GM21723 (cell line): Measurements from ENCODE around the gene PHACTR1.
"Not testable (repeated sequence)": the region's sequence is repeated elsewhere in the genome, so short reads cannot be mapped to it uniquely, and the experiment has no call there.

ENCODE experiments used
- ATAC-seq: cut with Tn5 transposase; IDR thresholded peaks from one replicate; pipeline ENCODE4 v1.9.1; 2021; ENCODE audit warnings: mild to moderate bottlenecking, moderate library complexity; ENCODE audit not compliant: unreplicated experiment

Gene PHACTR1

DNA sequence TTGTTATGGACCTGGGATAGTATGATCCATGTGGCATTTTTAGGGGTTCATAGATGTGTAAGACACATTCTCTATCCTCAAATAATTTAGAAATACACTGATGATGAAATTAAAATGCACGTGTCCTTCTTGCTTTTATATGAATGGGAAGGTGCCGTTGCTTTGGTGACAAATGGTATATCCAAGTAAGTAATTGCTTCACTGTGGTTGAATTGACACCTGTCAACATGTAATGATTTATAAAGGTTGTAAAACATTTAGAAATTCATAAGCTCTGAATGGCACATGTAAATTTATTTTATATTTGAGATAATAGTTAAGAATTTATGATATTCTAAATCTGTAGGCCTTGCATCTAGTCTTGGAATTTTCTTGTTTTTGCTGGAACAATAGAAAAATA is 227.0 kb downstream of the PHACTR1 start:
- no peak for ATAC-seq

DNA sequence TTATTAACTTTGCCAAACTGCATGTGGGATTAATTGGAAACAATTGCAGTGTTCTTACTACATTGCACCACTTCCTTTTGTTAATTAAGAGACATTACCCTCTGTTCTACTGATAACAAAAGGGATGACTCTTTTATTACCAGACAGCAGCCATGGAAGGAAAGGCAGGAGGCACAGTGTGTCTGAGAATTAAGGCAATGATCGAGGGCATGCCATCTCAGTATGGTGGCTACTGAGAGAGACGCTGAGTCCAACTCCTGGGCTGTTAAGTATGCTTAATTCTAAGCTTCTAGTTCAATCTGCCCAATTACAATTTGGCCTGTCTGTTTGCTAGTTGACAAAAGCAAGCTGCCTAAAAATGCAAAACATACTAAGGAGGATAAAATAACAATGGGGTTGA is 227.4 kb downstream of the PHACTR1 start:
- no peak for ATAC-seq

DNA sequence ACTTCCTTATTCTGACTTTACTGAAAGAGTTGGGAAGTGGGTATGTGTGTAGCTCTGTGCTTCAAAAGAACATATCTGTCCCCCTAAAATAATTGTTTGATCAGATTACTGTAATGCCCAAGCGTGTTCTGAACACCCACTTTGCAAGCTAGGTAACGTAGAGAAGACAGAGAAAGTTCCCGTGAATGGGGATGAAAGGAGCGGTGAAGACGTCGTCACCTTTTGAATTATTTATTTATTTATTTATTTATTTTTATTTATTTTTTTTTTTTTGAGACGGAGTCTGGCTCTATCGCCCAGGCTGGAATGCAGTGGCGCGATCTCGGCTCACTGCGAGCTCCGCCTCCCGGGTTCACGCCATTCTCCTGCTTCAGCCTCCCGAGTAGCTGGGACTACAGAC is 228.0 kb downstream of the PHACTR1 start:
- ATAC-seq, result not testable (repeated sequence)

DNA sequence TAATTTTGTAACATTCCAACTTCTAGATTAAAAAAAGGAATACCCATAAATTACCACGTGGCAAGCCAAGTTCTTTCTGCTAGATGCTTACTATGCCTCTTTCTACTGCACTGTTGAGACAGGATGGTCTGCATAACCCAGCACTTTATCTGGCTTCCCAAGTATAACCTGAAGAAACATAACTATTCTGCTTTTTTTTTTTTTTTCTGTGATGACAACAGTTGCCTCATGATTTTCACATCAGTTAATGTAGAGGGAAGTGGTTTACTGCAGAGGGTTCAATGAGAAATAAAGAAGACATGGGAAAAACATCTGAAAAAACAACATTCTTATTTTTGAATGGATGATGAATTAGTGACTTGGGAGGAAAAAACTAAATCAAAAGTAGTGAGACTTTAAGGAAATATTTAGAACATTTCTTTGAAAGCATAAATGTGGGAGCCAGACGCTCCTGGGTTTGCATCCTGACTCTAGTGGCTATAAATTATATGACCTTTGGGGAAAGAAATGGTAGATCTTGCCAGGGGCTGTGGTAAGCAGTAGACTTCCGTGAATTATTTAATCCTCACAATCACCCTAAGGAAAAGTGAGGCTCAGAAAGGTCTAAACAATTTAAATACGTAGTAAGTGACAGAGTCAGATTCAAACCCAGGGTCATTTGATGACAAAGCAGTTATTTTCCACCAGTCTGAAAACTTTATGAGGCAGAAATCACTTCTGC is 230.7 kb downstream of the PHACTR1 start:
- ATAC-seq, result no peak

DNA sequence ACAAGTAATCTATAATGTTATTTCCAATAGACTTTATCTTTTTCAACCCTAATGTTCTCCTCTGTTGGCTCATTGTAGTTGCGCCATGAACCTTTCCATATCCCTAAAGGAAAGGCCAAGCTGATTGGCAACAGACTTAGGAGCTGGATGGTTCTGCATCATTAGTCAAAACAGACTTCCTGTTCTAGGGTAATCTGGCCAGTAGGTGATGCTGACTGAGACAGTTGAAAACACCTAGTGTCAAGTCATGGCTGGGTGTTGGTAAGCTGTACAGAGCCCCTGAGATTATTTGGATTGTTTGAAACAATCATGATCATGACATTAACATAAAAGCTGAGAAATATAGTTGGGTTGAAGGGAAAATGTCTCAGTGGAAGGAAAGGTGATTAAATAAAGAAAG is 231.4 kb downstream of the PHACTR1 start:
- ATAC-seq, result no peak

DNA sequence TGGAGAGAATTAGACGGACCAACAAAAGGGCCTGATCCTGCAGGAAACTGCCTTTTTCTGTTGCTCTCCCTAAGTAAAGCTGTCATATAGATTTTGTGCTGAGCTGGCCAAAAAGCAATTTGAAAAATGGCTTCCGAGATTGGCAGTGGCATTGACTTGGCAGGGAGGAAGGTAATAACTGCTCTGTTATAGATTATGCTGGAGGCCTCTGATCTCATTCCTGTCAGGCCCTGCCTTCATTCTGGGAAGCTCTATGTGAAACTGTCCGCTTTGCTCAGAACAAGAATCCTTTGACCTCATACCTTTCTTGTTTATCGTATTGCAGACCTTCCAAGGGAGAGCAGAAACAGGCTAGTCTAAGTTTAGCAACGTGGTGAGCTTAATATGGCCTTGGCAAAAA is 234.4 kb downstream of the PHACTR1 start:
- ATAC-seq, result no peak

DNA sequence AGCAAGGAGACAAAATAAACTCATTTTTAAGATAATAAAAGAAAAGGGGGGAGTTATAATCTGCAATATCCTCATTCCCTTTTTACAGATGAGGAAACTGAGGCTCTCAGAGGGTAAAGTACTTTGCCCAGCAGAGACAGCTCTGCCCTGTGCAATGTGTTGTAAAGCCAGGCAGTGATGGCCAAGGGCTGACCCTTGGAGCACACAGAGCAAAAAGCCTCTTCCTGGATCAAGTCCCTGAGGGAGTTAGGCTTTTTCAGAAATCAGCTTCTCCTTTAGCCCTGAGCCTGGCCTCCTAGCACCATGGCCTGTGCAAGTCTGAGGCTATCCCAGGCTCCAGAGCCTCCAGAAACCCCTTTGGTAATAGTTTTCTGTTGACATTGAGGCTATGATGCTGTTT is 234.8 kb downstream of the PHACTR1 start:
- ATAC-seq, result no peak

DNA sequence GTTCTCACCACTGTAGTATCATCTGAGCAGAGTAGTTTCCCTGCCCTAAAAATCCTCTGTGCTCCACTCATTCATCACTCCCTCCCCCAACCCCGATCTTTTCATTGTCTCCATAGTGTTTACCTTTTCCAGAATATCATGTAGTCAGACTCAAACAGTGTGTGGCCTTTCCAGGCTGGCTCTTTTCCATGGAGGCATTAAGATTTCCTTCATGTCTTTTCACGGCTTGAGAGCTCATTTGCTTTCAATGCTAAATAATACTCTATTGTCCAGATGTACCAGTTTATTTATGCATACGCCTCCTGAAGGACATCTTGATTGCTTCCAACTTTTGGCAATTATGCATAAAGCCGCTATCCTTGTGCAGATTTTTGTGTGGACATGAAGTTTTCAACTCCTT is 235.8 kb downstream of the PHACTR1 start:
- no peak for ATAC-seq

DNA sequence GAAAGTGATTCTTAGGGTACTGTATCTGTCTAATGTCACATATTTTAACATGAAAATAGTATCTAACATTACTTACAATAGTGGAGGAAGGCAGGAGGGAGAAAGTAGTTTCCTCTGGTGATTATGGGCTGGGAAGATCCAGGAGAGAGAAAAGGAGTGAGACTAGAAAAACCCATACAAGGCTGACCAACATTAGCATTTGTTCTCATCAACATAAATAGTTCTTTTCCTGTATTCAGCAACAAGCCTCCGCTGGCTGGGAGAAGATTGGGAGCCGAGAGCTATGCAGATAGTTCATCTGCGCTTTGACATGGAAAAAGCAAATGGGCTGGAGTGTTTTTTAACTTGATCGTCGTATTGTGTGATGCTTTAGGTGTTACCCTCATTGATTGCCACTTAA is 239.4 kb downstream of the PHACTR1 start:
- no peak for ATAC-seq

DNA sequence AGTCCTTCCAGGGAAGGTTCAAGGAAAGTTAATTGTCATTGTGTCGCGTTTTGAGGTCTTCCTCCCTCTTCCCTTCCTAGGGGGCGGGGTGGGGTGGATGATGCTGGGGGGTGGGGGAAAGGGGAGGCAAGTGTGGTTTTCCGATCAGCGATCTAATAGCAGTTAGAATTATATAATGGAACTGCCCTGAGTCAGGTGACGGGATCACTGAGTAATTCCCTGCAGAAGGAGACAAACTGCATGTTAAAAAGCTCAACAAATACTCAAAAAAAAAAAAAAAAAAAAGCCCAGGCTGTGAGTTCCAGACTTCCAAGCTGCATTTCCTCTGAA is 240.4 kb downstream of the PHACTR1 start:
- no peak for ATAC-seq

DNA sequence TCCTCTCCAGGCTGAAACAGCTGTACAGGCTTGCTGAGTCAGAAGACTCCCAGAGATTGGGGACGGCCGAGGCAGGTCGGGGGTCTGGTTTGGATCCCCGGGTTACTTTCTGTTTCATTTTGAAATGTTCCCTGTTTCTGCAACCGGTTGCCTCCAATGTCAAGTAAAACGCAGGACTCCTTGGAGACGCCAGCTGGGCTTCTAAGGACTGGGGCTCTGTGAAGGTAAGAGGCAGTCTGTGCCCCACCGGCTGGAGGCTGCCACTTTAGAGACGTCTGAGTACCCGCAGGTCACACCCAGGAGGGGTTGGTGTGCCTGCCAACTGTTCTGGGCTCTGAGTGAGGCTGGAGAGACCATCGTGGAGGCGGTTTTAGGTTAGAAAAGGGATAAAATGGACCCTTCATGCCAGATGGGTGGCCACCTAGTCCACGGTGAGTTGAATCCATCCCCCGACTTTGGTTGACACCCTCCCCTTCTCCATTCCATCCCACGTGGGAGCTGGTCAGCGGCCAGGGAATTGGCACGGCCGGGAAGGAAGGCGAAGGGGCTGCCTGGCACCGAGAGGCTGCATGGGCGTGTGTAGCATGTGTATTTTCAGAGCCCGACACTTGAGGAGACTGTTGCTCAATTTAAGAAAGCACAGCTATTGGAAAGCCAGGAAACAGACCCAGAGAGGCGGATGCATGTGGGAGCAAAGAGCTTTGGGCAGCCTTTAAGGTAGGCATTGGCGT is 240.9 kb downstream of the PHACTR1 start:
- no peak for ATAC-seq

DNA sequence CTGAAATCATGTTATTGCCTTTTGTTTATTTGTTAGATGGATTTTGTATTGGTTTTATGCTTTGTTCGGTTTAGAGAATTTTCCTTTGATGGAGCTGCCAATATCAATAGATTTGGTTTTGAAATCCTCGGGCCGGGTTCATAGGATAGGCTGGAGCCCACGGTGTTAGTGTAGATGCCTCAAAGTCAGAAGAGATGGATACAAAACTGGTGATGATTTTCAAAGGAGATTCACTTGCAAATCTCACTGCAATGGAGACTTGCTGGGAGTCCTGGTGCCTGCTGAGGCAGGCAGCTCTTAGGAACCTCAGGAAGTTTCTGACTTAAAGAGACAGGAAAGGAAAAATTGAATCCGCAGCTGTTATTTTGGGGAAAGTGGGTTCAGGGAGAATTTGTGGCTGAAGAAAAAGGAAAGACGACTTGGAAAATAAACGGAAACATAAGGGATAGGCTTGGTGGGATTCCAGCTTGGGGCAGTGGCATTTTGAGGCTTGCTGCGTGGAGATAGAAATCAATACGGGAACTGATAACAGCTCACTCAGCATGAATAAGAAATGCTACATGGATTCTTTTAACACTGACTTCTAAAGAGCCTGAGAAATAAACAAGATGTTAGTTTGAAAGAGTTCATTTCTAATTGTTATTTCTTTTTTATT is 241.6 kb downstream of the PHACTR1 start:
- ATAC-seq, result no peak

DNA sequence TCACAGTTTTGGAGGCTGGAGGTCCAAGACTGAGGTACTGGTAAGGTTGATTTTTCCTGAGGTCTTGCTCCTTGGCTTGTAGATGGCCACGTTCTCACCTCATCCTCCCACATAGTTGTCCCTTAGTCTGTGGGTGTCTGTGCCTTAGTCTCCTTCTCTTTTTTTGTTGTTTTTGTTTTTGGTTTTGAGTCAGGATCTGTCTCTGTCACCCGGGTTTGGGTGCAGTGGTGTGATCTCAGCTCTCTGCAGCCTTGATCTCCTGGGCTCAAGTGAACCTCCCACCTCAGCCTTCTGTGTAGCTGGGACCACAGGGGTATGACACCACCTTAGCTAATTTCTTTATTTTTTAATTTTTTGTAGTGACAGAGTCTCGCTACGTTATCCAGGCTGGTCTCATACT is 245.2 kb downstream of the PHACTR1 start:
- ATAC-seq, result no peak

DNA sequence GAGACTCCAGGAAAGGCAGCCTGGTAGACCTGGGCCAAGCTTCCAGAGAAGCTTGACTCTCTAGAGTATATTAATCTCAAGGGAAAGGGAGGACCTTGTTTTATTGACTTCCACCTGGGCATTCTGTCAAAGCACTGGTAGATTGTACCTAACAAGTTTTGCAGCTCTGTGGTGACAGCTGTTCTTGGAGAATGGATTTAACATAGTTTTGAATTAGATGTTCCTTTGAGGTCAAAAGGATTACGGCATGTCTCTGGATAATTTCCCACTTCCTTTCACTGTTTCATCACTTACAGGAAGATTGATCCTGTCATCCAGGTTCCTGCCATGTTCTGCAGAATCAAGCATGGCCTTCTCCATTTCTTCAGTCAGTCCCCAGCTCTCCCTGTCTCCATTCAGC is 246.0 kb downstream of the PHACTR1 start:
- no peak for ATAC-seq

DNA sequence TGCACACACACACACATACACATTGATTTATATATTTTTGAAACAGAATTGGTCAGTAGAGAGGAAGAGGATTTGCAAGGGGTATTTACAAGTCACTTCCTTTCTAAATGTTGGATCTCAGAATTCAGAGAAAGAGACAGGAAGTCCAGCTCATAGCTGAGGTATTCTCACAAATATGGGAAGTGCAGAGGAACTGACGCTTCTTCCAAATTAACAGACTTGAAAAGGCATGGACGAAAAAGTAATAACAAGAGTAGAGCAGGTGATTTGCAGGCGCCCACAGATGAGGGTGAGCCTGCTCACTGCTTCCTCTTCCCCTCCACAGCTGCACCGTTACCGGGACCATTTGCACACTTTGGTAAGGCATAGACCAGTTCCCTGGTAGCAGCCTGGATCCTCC is 246.4 kb downstream of the PHACTR1 start:
- ATAC-seq, result no peak

DNA sequence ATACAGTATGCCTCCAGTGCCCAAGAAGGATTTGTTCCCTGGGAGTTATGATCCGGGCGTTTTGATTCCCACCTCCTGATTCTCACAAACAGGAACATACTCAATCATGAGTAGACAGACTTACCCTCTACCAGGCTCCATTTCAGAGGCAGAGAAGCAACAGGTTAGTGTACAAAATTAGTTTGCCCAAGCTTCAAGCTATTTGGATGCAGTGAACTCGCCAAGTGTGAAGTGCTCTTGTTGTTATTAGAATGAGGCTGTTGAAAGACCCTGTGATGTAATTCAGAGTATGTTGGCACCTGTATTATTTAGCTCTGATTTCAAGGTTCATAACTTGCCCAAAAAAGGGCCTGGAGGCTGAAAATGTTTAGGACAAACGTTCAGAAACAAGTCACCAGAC is 247.0 kb downstream of the PHACTR1 start:
- no peak for ATAC-seq

DNA sequence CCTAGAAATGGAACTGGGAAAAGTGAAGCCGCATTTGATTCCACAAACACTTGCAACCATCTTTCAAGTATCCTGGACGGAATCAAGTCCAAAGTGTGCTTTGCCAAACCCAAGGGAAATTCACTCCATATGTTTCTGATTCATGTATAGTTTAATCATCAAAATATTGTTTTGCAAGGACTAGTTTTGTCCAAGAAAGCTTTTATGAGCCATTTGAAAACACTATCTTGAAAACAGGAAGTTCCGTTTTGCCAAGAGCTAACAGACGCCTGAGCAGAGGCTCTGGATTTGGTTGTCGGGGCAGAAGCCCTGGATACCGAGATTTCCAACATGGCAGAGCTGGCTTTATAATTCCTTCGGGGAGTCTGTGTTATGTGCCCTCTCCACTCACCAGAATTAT is 251.1 kb downstream of the PHACTR1 start:
- ATAC-seq, result no peak

DNA sequence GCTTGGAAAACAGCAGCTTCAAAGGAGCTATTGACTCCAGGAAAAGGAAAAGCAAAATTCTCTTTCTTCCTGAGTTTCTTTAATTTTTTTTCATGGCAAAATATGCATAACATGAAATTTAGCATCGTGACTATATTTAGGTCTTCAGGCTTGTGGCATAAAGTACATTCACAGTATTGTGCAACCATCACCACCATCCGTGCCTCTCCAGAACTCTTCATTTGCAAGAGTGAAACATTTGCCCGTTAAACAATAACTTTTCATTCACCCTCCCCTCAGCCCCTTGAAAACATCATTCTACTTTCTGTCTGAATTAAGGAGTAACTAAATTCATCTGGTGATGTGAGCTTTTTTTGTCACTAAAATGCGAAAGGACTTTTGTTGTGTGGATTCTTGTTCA is 251.7 kb downstream of the PHACTR1 start:
- ATAC-seq, result no peak

DNA sequence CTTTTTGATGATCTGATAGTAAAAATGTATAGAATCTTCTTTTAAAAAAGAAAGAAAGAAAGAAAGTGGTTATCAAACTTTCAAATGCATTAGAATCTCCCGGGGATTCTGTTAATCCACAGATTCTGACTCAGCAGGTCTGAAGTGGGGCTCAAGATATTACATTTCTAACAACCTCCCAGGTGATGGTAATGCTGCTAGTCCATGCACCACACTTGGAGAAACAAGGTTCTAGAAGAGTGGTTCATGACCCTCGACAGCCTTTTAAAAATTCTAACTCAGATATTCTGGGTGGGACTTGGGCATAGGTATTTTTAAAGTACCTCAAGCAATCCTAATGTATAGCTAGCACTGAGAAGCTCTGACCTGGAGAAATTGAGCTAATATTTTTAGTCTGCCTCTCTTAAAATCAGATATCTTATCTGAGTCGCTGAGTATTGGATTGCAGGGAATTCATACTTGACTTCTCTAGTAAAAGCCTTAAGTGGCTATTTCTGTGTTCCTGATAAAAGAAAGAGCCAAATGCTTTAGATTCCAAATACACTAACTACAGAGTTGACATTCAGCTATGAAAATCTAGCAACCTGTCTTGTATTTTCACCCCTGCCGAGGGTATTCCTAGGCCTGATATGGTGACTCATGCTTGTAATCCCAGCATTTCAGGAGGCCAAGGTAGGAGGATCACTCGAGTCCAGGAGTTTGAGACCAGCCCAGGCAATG is 252.4 kb downstream of the PHACTR1 start:
- no peak for ATAC-seq

DNA sequence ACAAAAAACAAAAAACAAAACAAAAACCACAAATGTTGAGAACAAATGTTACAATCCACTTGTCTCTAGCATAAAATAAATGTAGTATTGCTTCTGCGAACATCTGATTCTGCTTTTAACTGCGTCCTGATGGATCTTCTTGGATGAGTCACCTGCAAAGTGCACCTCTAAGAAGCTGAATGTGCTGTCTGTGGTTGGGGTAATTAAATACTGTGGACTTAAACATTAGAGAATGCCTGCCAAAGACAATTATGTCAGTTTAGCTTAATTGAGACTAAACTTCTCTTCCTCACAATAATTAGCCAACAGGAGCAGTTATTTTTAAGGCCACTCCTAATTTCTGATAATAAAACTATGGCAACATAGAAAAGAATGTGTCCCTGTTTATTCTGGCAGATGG is 253.4 kb downstream of the PHACTR1 start:
- ATAC-seq, result no peak

DNA sequence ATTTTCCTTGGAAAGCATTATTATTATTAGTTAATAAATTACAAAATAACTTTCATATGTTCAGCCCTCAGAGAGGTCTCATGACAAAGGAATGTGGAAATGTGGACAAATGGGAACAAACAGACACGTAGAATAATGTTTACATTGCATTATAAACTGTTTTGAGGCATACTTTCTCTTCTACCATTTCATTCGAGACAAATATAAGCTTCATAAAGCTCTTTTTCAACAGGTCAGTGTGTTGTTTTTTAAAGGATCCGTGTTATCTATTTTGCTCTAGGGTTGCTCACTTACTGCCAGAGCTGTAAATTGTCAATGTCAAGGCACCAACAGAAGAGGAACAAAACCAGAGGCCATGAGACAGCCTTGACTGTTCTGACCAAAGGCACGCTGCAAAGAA is 256.8 kb downstream of the PHACTR1 start:
- no peak for ATAC-seq

DNA sequence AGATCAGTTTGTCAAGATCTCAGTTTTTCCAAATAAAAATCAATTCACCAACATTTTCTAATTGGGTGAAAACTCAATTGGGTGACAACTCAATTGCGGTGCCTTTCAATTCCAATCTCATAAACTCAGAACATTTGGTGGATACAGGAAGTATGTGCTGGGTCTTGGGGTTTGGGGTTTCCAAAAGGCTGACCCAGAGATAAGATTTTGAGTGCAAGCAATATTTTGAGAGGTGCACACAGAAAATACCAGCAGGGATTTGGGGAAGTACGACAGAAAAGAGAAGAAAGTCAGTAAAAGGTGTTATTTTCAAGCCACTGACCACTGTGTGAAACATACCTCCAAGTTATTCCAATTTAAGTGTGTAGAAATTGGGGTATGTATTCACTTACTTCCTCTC is 258.0 kb downstream of the PHACTR1 start:
- no peak for ATAC-seq
